Esophagus (tissue), 2 donors: ENCODE data around the gene NFAT5. TPM values are rescaled to one million over a fixed set of nuclear protein-coding genes. Genes with fewer than 3 reads are reported as not detected.
"Not testable (repeated sequence)": the region's sequence is repeated elsewhere in the genome, so short reads cannot be mapped to it uniquely, and the experiment has no call there.

Source experiments
- H3K27ac ChIP-seq, 2 donors: one replicate each; pipeline ENCODE4 v1.5.1; 2013; ENCODE audit warnings: low read depth in 2 of 2, mild to moderate bottlenecking in 2 of 2, inconsistent platforms in 1 of 2, low read length in 1 of 2, moderate library complexity in 1 of 2
- H3K27me3 ChIP-seq, 2 donors: one replicate each; pipeline ENCODE4 v1.6.1; 2013; ENCODE audit warnings: low read length in 2 of 2, control low read depth in 1 of 2, mild to moderate bottlenecking in 1 of 2; ENCODE audit not compliant: insufficient read depth in 2 of 2, control insufficient read depth in 1 of 2
- H3K36me3 ChIP-seq, 2 donors: one replicate each; pipeline ENCODE4 v1.6.1; 2013; ENCODE audit warnings: low read length in 1 of 2; ENCODE audit not compliant: control insufficient read depth in 2 of 2, insufficient read depth in 2 of 2
- H3K4me1 ChIP-seq, 2 donors: one replicate each; pipeline ENCODE4 v1.6.1; 2013; ENCODE audit warnings: low read length in 1 of 2; ENCODE audit not compliant: control insufficient read depth in 2 of 2, insufficient read depth in 2 of 2
- H3K4me3 ChIP-seq, 2 donors: one replicate each; pipeline ENCODE4 v1.5.1; 2013; ENCODE audit warnings: low read length in 2 of 2, mild to moderate bottlenecking in 2 of 2, low read depth in 1 of 2, moderate library complexity in 1 of 2
- H3K9me3 ChIP-seq, 2 donors: one replicate each; pipeline ENCODE4 v1.6.1; 2013; ENCODE audit warnings: mild to moderate bottlenecking in 2 of 2, low read depth in 1 of 2, low read length in 1 of 2, moderate library complexity in 1 of 2; ENCODE audit not compliant: control insufficient read depth in 2 of 2, insufficient read depth in 1 of 2
- WGBS, 2 donors: extraction: QIAGEN DNeasy Blood & Tissue Kit; methylation state at CpG; one replicate each; pipeline ENCODE4 v1.1.7; 2013; 5-methylcytosine and 5-hydroxymethylcytosine counted together
- polyA plus RNA-seq, 2 donors: library from polyadenylated mRNA; stranded (reverse); fragments of 200-250 nt; gene quantifications; one replicate each; pipeline ENCODE4 v1.2.3, GENCODE V29; 2013
- donor health status: healthy with polysubstance abuse.
- donor health status: Bipolar disorder and iron deficiency.

The NFAT5 gene
- polyA plus RNA-seq, 2 donors: 2.7 to 6.5 TPM

DNA sequence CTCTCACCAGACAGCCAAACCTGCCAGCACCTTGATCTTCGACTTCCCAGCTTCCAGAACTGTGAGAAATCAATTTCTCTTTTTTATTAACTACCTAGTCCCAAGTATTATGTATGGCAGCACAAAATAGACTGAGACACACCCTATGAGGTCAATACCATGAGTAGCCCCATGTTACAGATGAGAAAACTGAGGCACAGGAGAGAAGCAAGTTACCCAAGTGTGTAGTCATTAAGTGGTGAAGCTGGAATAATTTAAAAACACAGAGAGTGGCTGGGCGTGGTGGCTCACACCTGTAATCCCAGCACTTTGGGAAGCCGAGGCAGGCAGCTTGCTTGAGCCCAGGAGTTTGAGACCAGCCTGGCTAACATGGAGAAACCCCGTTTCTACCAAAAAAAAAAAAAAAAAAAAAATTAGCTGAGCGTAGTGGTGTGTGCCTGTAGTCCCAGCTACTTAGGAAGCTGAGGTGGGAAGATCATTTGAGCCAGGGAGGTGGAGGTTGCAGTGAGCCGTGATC lies 155.7 kb downstream of the NFAT5 start:
- H3K36me3 ChIP-seq: peaks cover 7 to 10% of the 10 kb centered on the region in 2 donors
- H3K27me3 ChIP-seq: no peaks in the 10 kb centered on the region
- no peak overlapping the region for H3K27ac ChIP-seq
- H3K9me3 ChIP-seq: no peaks in the 10 kb centered on the region
- H3K4me1 ChIP-seq: no peaks in the 10 kb centered on the region
- 92 to 93% methylated on average over 6 of the region's 6 CpGs for WGBS, 2 donors
- H3K4me3 ChIP-seq: no peak overlapping the region

- Histone ChIP-seq H3K36me3 (no peaks in the 10 kb centered on the region), H3K4me1 (no peaks in the 10 kb centered on the region), H3K27me3 (no peaks in the 10 kb centered on the region), H3K27ac (peak overlapping the region in 1 of 2 donors; percentile 11), H3K9me3 (no peaks in the 10 kb centered on the region), H3K4me3 (peak overlapping the region in 1 of 2 donors; percentile 33)
- 75 to 84% methylated on average over 2 of the region's 2 CpGs for WGBS, 2 donors
Observed at GRCh38 chr16:69724414-69724873, 158.7 kb downstream of the NFAT5 start.

DNA sequence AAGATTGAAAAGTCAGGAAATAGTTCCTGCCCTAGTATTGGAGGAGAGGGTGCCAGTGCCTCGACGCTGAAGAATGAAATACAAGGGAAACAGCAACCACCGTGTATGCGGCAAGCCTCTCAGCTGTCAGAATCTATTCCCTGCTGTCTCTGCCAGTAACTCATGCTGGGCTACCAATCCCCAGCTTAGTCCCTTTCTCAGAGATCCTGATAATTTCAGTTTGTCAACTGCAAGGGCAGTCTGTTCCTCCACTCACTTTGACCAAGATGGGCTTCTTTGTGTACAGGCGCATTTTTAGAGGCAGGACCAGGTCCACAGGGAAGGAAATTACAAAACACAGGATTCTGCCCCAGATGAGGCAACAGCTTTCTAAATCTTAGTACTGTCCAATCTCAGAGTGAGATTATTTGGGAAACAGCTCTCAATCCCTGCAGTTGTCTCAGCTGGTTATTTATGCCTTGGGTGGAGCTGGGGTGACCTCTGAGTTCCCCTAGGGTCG lies 159.3 kb downstream of the NFAT5 start:
- no peaks in the 10 kb centered on the region for H3K27me3 ChIP-seq
- H3K9me3 ChIP-seq: no peaks in the 10 kb centered on the region
- H3K27ac ChIP-seq: peak overlapping the region; percentile 39 to 96
- H3K4me3 ChIP-seq: peak overlapping the region in 1 of 2 donors; percentile 59
- H3K4me1 ChIP-seq: no peaks in the 10 kb centered on the region
- no peaks in the 10 kb centered on the region for H3K36me3 ChIP-seq
- WGBS, 2 donors: 35 to 45% methylated on average over 6 of the region's 6 CpGs

- Histone ChIP-seq H3K27me3 (no peaks in the 10 kb centered on the region), H3K4me1 (no peaks in the 10 kb centered on the region), H3K4me3 (peak overlapping the region; percentile 49 to 59), H3K27ac (peak overlapping the region; percentile 85 to 96), H3K36me3 (no peaks in the 10 kb centered on the region), H3K9me3 (no peaks in the 10 kb centered on the region)
- 60 to 64% methylated on average over 32 of the region's 32 CpGs for WGBS, 2 donors
Observed at GRCh38 chr16:69725480-69726312, 159.9 kb downstream of the NFAT5 start.

DNA sequence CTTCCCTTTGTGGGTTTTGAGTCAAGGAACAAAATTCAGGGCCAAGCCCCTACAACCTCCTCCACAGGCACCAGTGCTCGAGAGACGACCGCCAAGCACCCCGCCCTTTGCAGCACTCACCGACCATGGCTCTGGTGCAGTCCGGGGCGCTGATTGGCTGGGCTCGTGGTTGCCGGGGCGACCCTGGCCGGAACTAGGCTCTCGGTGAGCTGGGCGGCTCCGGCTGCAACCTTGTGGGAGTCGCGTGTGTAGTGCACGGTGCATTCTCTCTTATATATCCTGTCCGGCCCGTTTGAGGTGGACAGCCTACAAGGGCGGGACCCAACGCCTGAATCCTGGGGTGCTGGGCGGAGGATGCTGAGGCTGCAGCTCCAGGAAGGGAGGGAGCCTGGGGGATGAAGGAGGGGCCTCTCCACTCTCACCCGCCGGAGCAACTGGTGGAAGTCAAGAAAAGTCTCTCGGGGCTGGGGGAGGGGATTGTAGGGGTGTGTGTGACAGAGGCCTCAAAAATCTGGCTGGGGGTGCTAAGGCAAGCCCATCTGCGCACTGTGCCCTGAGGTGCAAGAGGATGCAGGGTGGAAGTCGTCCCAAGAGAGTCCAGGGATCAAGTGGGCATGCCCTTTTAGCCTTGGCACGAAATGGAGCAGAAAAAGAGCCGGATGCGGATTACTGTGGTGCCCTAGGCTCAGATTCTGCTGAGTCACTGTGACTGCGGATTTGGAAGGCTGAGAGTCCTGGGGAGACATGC lies 160.7 kb downstream of the NFAT5 start, which contains the start of gene NQO1:
Gene NQO1, minus strand, starts transcription at position 248 of the 748 bp plus-strand sequence. Its CDS starts 121 bp downstream, at position 127.
- WGBS, 2 donors: 0 to 1% methylated on average over 31 of the region's 31 CpGs
- Histone ChIP-seq H3K36me3 (no peaks in the 10 kb centered on the region), H3K4me1 (no peaks in the 10 kb centered on the region), H3K27me3 (no peaks in the 10 kb centered on the region), H3K4me3 (peak within 1 kb of the TSS; percentile 49 to 59), H3K27ac (peak within 1 kb of the TSS; percentile 85 to 96), H3K9me3 (no peaks in the 10 kb centered on the region)

DNA sequence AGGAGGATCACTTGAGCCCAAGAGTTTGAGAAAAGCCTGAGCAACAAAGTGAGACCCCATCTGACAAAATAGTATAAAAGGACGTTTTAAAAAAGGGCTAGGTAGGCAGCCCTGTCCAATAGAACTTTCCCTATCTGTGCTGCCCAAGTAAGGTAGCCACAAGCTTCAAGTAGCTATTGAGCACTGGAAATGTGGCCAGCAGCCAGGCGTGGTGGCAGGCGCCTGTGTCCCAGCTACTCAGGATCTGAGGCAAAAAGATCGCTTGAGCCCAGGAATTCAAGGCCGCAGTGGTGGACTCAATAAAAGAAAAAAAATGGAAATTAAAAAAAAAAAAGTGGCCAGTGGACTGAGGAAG lies 162.1 kb downstream of the NFAT5 start:
- no peaks in the 10 kb centered on the region for H3K4me1 ChIP-seq
- H3K27ac ChIP-seq: no peak overlapping the region
- no peaks in the 10 kb centered on the region for H3K27me3 ChIP-seq
- no peaks in the 10 kb centered on the region for H3K9me3 ChIP-seq
- no peak overlapping the region for H3K4me3 ChIP-seq
- 88 to 89% methylated on average over 5 of the region's 5 CpGs for WGBS, 2 donors
- H3K36me3 ChIP-seq: no peaks in the 10 kb centered on the region

GRCh38 chr16:69729030-69729429 lies 163.3 kb downstream of the NFAT5 start:
- not testable (repeated sequence) for H3K4me3 ChIP-seq, H3K27ac ChIP-seq, H3K9me3 ChIP-seq

DNA sequence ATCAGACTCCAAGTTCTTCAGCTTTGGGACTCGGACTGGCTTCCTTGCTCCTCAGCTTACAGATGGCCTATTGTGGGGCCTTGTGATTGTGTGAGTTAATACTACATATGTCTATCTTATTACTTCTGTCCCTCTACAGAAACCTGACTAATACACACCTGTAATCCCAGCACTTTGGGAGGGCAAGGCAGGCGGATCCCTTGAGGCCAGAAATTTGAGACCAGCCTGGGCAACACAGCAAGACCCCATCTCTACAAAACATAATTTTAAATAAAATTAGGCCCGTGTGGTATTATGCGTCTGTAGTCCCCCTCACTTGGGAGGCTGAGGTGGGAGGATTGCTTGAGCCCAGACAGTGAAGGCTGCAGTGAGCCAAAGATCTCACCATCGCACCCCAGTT lies 165.5 kb downstream of the NFAT5 start:
- H3K4me1 ChIP-seq, H3K27ac ChIP-seq, H3K36me3 ChIP-seq, H3K4me3 ChIP-seq, H3K27me3 ChIP-seq, H3K9me3 ChIP-seq: not testable (repeated sequence)
- 77 to 81% methylated on average over 5 of the region's 5 CpGs for WGBS, 2 donors

More at GRCh38 chr16:69729030-69729429, 163.3 kb downstream of the NFAT5 start:
- 87 to 91% methylated on average over 4 of the region's 4 CpGs for WGBS, 2 donors
- H3K4me1 ChIP-seq, H3K36me3 ChIP-seq, H3K27me3 ChIP-seq: not testable (repeated sequence)

- Histone ChIP-seq H3K9me3 (no peaks in the 10 kb centered on the region), H3K4me3 (no peak overlapping the region), H3K36me3 (no peaks in the 10 kb centered on the region), H3K4me1 (no peaks in the 10 kb centered on the region), H3K27me3 (no peaks in the 10 kb centered on the region), H3K27ac (no peak overlapping the region)
- WGBS, 2 donors: 81 to 85% methylated on average over 6 of the region's 6 CpGs
Observed at GRCh38 chr16:69732101-69732500, 166.3 kb downstream of the NFAT5 start.
